Upper lobe of right lung (tissue), 1 donor: ENCODE measurements around the gene LANCL1. TPM values are rescaled to one million over a fixed set of nuclear protein-coding genes. Genes with fewer than 3 reads are reported as not detected.
"Not testable (repeated sequence)": the region's sequence is repeated elsewhere in the genome, so short reads cannot be mapped to it uniquely, and the experiment has no call there.

Experiments
- ATAC-seq: fragments of 200-7000 bp; cut with Tn5 transposase; one replicate; pipeline ENCODE4 v1.9.1; 2020; ENCODE audit warnings: mild to moderate bottlenecking, moderate library complexity
- DNase-seq: peaks from one replicate; pipeline ENCODE4 v3.0.0-alpha.2; 2020
- H3K27ac ChIP-seq: fragments of 200-600 bp; one replicate; pipeline ENCODE4 v1.8.0; 2022
- H3K27me3 ChIP-seq: fragments of 200-600 bp; one replicate; pipeline ENCODE4 v1.8.0; 2022; ENCODE audit warnings: mild to moderate bottlenecking
- H3K36me3 ChIP-seq: fragments of 200-600 bp; one replicate; pipeline ENCODE4 v1.8.0; 2022
- H3K4me1 ChIP-seq: fragments of 200-600 bp; one replicate; pipeline ENCODE4 v1.8.0; 2022
- H3K4me3 ChIP-seq: fragments of 200-600 bp; one replicate; pipeline ENCODE4 v1.8.0; 2022; ENCODE audit warnings: mild to moderate bottlenecking
- H3K9me3 ChIP-seq: fragments of 200-600 bp; one replicate; pipeline ENCODE4 v1.8.0; 2022
- CTCF ChIP-seq: fragments of 200-600 bp; IDR thresholded peaks from one replicate; pipeline ENCODE4 v1.8.0; 2022; ENCODE audit warnings: antibody characterized with exemption
- intact Hi-C: fragments of 100-400 bp; cut with DNase I; formaldehyde crosslinking; loops from one replicate; pipeline ENCODE4 v1.11.0; 2022
- total RNA-seq: library from RNA; stranded (reverse); fragmentation: NEBNext Ultra II Directional; extraction: Animal tissue kit (Norgen Biotek cat#: 25700); gene quantifications from one replicate; pipeline ENCODE4 v1.2.1, GENCODE V29; 2021
- donor health status: DM: no; HTN: yes; CAD: no; lungs with severe emphysema.

Gene LANCL1
- total RNA-seq, 1 donor from 2014 or later = 32.2 TPM

GRCh38 chr2:210432633-210433032 lies 43.9 kb downstream of the LANCL1 start:
- Histone ChIP-seq H3K36me3 (peaks cover 74% of the 10 kb centered on the region), H3K4me1 (no peaks in the 10 kb centered on the region), H3K27ac (no peak overlapping the region), H3K27me3 (no peaks in the 10 kb centered on the region), H3K9me3 (no peaks in the 10 kb centered on the region), H3K4me3 (no peak overlapping the region)
- TF ChIP-seq CTCF = no peak
- intact Hi-C loops = no loop called here
- ATAC-seq (peak; percentile 79), DNase-seq (no peak)

- TF ChIP-seq CTCF = no peak
- intact Hi-C loops = no loop called here
These were observed 47.0 kb downstream of the LANCL1 start for GRCh38 chr2:210429403-210430137.

DNA sequence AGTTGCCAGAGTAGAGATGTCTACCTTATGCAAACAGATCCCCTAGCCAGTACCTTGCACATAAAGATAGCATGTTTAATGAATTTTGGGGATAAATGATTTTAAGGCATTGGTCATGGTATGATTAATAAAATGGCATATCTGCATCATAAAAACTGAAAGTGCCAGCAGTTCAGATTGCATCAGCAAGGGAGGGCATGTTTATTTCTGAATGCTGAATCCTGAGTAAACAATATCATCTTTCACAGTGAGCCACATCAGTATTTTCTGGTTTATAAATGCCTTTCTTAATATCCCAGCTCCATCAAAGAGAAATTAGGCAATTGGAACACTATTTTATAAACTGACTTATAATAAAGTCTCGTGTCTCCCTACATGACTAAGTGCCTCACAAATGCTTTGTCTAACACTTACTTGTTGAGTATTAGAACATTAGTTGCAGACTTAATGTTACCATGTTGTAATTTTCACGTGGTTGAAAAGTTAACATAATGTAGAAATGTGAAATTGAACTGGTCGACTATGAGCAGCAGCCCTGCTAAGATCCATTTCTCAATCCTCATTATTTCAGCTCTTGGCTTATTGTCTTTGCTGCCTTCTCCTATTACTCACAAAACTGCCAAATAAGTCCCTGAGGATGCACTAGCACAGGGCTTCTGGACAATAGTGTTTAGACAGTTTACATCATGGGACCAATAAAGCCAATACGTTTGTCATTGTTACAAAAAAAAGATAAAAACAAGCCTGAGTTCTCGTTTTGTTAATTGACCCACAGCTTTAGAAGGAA lies 48.0 kb downstream of the LANCL1 start:
- Histone ChIP-seq H3K36me3 (peaks cover 33% of the 10 kb centered on the region), H3K27ac (no peak overlapping the region), H3K27me3 (no peaks in the 10 kb centered on the region), H3K9me3 (peaks cover 6% of the 10 kb centered on the region), H3K4me1 (no peaks in the 10 kb centered on the region), H3K4me3 (no peak overlapping the region)
- TF ChIP-seq CTCF = no peak
- no peak for ATAC-seq
- no peak for DNase-seq
- intact Hi-C loops = no loop called here

More at GRCh38 chr2:210429403-210430137, 47.0 kb downstream of the LANCL1 start:
- H3K36me3 ChIP-seq = peaks cover 43% of the 10 kb centered on the region
- DNase-seq (no peak), ATAC-seq (no peak)
- peaks cover 2% of the 10 kb centered on the region for H3K9me3 ChIP-seq
- H3K4me1 ChIP-seq = no peaks in the 10 kb centered on the region
- no peak overlapping the region for H3K4me3 ChIP-seq
- H3K27ac ChIP-seq = no peak overlapping the region
- H3K27me3 ChIP-seq = no peaks in the 10 kb centered on the region

- DNase-seq, intact Hi-C loops, H3K4me1 ChIP-seq: not testable (repeated sequence)
These were observed 49.2 kb downstream of the LANCL1 start for GRCh38 chr2:210427309-210427708.

DNA sequence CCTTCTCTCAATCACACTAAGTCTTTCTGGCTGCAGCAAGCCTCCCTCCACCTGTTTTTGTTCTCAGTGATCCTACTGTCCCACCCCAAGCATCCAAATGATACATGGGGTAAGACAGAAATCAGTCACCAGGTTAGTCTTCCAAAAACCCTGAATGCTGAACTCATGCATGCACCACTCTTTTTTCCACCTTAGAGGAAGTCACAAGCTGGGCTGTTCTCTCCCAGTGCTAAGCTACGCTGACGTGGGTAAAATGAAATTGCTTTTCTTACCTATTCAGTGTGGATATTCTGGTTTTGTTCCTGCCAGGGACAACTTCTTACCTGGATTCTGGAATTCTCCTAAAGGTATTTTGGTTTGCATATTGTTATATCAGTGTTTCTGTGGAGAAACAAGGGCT lies 54.2 kb downstream of the LANCL1 start:
- TF ChIP-seq CTCF = no peak
- no peaks in the 10 kb centered on the region for H3K4me1 ChIP-seq
- DNase-seq (no peak), ATAC-seq (no peak)
- H3K27ac ChIP-seq = no peak overlapping the region
- peaks cover 6% of the 10 kb centered on the region for H3K9me3 ChIP-seq
- no peaks in the 10 kb centered on the region for H3K36me3 ChIP-seq
- H3K4me3 ChIP-seq = no peak overlapping the region
- H3K27me3 ChIP-seq = no peaks in the 10 kb centered on the region
- intact Hi-C loops = no loop called here

More at GRCh38 chr2:210427309-210427708, 49.2 kb downstream of the LANCL1 start:
- not testable (repeated sequence) for H3K9me3 ChIP-seq, H3K27me3 ChIP-seq, ATAC-seq, H3K27ac ChIP-seq, H3K4me3 ChIP-seq
- H3K36me3 ChIP-seq = peaks cover 20% of the 10 kb centered on the region

GRCh38 chr2:210421916-210422315 lies 54.6 kb downstream of the LANCL1 start:
- H3K36me3 ChIP-seq = no peaks in the 10 kb centered on the region
- H3K27ac ChIP-seq = no peak overlapping the region
- peaks cover 6% of the 10 kb centered on the region for H3K9me3 ChIP-seq
- H3K27me3 ChIP-seq = no peaks in the 10 kb centered on the region
- no peak overlapping the region for H3K4me3 ChIP-seq
- ATAC-seq (peak; percentile 33), DNase-seq (no peak)
- no peaks in the 10 kb centered on the region for H3K4me1 ChIP-seq
- intact Hi-C loops = no loop called here
- no peak for TF ChIP-seq CTCF
